Keratinocyte (primary cell): ENCODE data around the gene RFESD. TPM values are rescaled to one million over a fixed set of nuclear protein-coding genes. Genes with fewer than 3 reads are reported as not detected.

Experiments
- DNase-seq: peaks from one replicate; pipeline ENCODE4 v3.0.0-alpha.2; 2011; ENCODE audit warnings: low read depth, missing footprints, low spot score
- FAIRE-seq: peaks from 2 replicates; lab custom pipeline; 2011; peaks lifted over from hg19 to GRCh38; lab: Jason Lieb, UNC
- H2AFZ ChIP-seq: 2 replicates; pipeline ENCODE4 v1.6.0; 2012; ENCODE audit warnings: low read length, control low read depth, inconsistent platforms; ENCODE audit not compliant: control insufficient read depth
- H3K27ac ChIP-seq: 2 replicates; pipeline ENCODE4 v1.5.1; 2011; ENCODE audit warnings: low read length; ENCODE audit not compliant: control insufficient read depth, insufficient read depth
- H3K27me3 ChIP-seq: 3 replicates; pipeline ENCODE4 v1.6.0; 2011; ENCODE audit warnings: low read length; ENCODE audit not compliant: control insufficient read depth, insufficient read depth; ENCODE audit errors: extremely low read depth
- H3K36me3 ChIP-seq, 2 experiments: 2 replicates in 1 of 2; 3 replicates in 1 of 2; pipeline ENCODE4 v1.5.1; 2011; ENCODE audit warnings: low read length in 2 of 2, mild to moderate bottlenecking in 1 of 2; ENCODE audit not compliant: control insufficient read depth in 2 of 2, insufficient read depth in 2 of 2; ENCODE audit errors: extremely low read depth in 1 of 2
- H3K4me1 ChIP-seq: 3 replicates; pipeline ENCODE4 v1.5.1; 2011; ENCODE audit warnings: low read length; ENCODE audit not compliant: control insufficient read depth, insufficient read depth; ENCODE audit errors: extremely low read depth
- H3K4me2 ChIP-seq: 3 replicates; pipeline ENCODE4 v1.6.0; 2011; ENCODE audit warnings: low read depth, low read length; ENCODE audit not compliant: control insufficient read depth, insufficient read depth; ENCODE audit errors: extremely low read depth
- H3K4me3 ChIP-seq, 3 experiments: fragments of 200-600 bp in 1 of 3; sonication (generic) in 1 of 3; 2 replicates in 2 of 3; 3 replicates in 1 of 3; pipeline ENCODE4 v1.5.1; 2011 to 2016; ENCODE audit warnings: low read length in 3 of 3, mild to moderate bottlenecking in 3 of 3, control low read depth in 2 of 3, inconsistent platforms in 1 of 3, low read depth in 1 of 3, mixed read lengths in 1 of 3, mixed run types in 1 of 3, moderate library complexity in 1 of 3; ENCODE audit not compliant: control insufficient read depth in 2 of 3, insufficient read depth in 2 of 3; ENCODE audit errors: extremely low read depth in 1 of 3
- H3K79me2 ChIP-seq: 2 replicates; pipeline ENCODE4 v1.6.0; 2012; ENCODE audit warnings: low read length; ENCODE audit not compliant: control insufficient read depth, insufficient read depth
- H3K9ac ChIP-seq: 3 replicates; pipeline ENCODE4 v1.6.0; 2011; ENCODE audit warnings: low read length; ENCODE audit not compliant: control insufficient read depth, insufficient read depth; ENCODE audit errors: extremely low read depth
- H3K9me1 ChIP-seq: 3 replicates; pipeline ENCODE4 v1.6.0; 2011; ENCODE audit warnings: low read length; ENCODE audit not compliant: control insufficient read depth, insufficient read depth; ENCODE audit errors: extremely low read depth
- H3K9me3 ChIP-seq: 2 replicates; pipeline ENCODE4 v1.5.1; 2012; ENCODE audit warnings: low read depth, low read length; ENCODE audit not compliant: control insufficient read depth
- H4K20me1 ChIP-seq: 3 replicates; pipeline ENCODE4 v1.6.0; 2011; ENCODE audit warnings: low read length; ENCODE audit not compliant: control insufficient read depth, insufficient read depth; ENCODE audit errors: extremely low read depth
- CTCF ChIP-seq, 3 experiments: IDR thresholded peaks in 1 of 3; conservative IDR thresholded peaks in 1 of 3; optimal IDR thresholded peaks in 1 of 3; 2 replicates in 2 of 3; 3 replicates in 1 of 3; pipeline versions ENCODE3 to v1.5.1; 2011; ENCODE audit warnings: low read length in 3 of 3, mild to moderate bottlenecking in 3 of 3, moderate library complexity in 2 of 3, control low read depth in 1 of 3, inconsistent platforms in 1 of 3; ENCODE audit not compliant: insufficient read depth in 2 of 3; ENCODE audit errors: extremely low read depth in 1 of 3
- EZH2 ChIP-seq: IDR thresholded peaks from one replicate; pipeline ENCODE4 v1.6.1; 2012; ENCODE audit warnings: inconsistent platforms, mild to moderate bottlenecking, low read length, moderate library complexity
- dilution Hi-C: fragments of 300-500 bp; cut with MboI; formaldehyde crosslinking; loops from one replicate; pipeline ENCODE4 v1.7.0; 2020; ENCODE audit warnings: low sequenced_read_pairs; ENCODE audit not compliant: extremely low pct_ligation_motif_present
- polyA plus RNA-seq, 5 experiments: library from polyadenylated mRNA; depleted of rRNA in 3 of 5; stranded (reverse) in 3 of 5; stranded (forward) in 1 of 5; unstranded in 1 of 5; fragments of >200 nt; gene quantifications; 1 replicate in 1 of 5; 2 replicates in 3 of 5; 3 replicates in 1 of 5; pipeline versions ENCODE4 v1.2.1 to v1.2.3, GENCODE V29; 2011 to 2012; ENCODE audit warnings: missing spikeins in 2 of 5, low read depth in 1 of 5, low replicate concordance in 1 of 5

The RFESD gene
- polyA plus RNA-seq, 1 donor (not counting 4 experiments of a cell fraction or from before 2014, with no cell fraction given), result 3.5 TPM

- H3K9ac ChIP-seq, result peak overlapping the region; percentile 82
- H3K36me3 ChIP-seq, result no peaks in the 10 kb centered on the region
- no peaks in the 10 kb centered on the region for H3K9me3 ChIP-seq
- peaks cover 11% of the 10 kb centered on the region for H3K4me1 ChIP-seq
- TF ChIP-seq CTCF (optimal IDR thresholded peaks at IDR 0.05 in 1 of 3, IDR thresholded peaks at IDR 0.05 in 1 of 3, conservative IDR thresholded peaks at IDR 0.05 in 1 of 3; ENCODE audit: extremely low read depth in 1 of 3, insufficient read depth in 2 of 3, low read length in 3 of 3), result no peak
- TF ChIP-seq EZH2, result no peak
- H2AFZ ChIP-seq, result peak overlapping the region; percentile 67
- dilution Hi-C loops, result no loop called here
- DNase-seq, result no peak
- no peak overlapping the region for H3K27ac ChIP-seq
- H4K20me1 ChIP-seq, result no peaks in the 10 kb centered on the region
- no peaks in the 10 kb centered on the region for H3K79me2 ChIP-seq
- H3K4me3 ChIP-seq, result peak overlapping the region in 1 of 3 experiments; percentile 63
- H3K4me2 ChIP-seq, result peak overlapping the region; percentile 95
- H3K9me1 ChIP-seq, result no peaks in the 10 kb centered on the region
- H3K27me3 ChIP-seq, result no peaks in the 10 kb centered on the region
- peak; percentile 39 for FAIRE-seq
Observed at GRCh38 chr5:95647886-95648860, 1.6 kb downstream of the RFESD start.

- Histone ChIP-seq H3K9me1 (no peaks in the 10 kb centered on the region), H3K9me3 (no peaks in the 10 kb centered on the region), H3K27me3 (no peaks in the 10 kb centered on the region), H3K27ac (no peak overlapping the region), H3K4me2 (no peak overlapping the region), H3K4me1 (peaks cover 11% of the 10 kb centered on the region), H4K20me1 (no peaks in the 10 kb centered on the region), H3K79me2 (no peaks in the 10 kb centered on the region), H3K36me3 (no peaks in the 10 kb centered on the region), H2AFZ (no peak overlapping the region), H3K4me3 (no peak overlapping the region), H3K9ac (no peak overlapping the region)
- dilution Hi-C loops, result no loop called here
- DNase-seq (no peak), FAIRE-seq (no peak)
- TF ChIP-seq EZH2 (no peak), CTCF (optimal IDR thresholded peaks at IDR 0.05 in 1 of 3, IDR thresholded peaks at IDR 0.05 in 1 of 3, conservative IDR thresholded peaks at IDR 0.05 in 1 of 3; ENCODE audit: extremely low read depth in 1 of 3, insufficient read depth in 2 of 3, low read length in 3 of 3) (no peak)
Observed at GRCh38 chr5:95649274-95649673, 2.7 kb downstream of the RFESD start.
